ENCODE data around the gene MIPOL1.

The MIPOL1 gene

GRCh38 chr14:37594971-37595808, 397.5 kb downstream of the MIPOL1 start, which contains the start of the genes FOXA1 and TTC6:
Gene FOXA1, minus strand, starts transcription at chr14:37595249. Its CDS starts 277 bp downstream, at chr14:37594972.
Gene TTC6, plus strand, starts transcription at chr14:37595629. Its CDS starts 26,436 bp downstream, at chr14:37622065.
- DNase-seq: peak in 1 of 58 donors; percentile 6

- no peak for DNase-seq
These were observed 398.3 kb downstream of the MIPOL1 start for GRCh38 chr14:37595809-37596621.

GRCh38 chr14:37596790-37597472, 399.2 kb downstream of the MIPOL1 start:
- no peak for DNase-seq

- DNase-seq: no peak
These were observed 399.8 kb downstream of the MIPOL1 start for GRCh38 chr14:37597538-37597913.

GRCh38 chr14:37597914-37598746, 400.4 kb downstream of the MIPOL1 start:
- DNase-seq: no peak

DNA sequence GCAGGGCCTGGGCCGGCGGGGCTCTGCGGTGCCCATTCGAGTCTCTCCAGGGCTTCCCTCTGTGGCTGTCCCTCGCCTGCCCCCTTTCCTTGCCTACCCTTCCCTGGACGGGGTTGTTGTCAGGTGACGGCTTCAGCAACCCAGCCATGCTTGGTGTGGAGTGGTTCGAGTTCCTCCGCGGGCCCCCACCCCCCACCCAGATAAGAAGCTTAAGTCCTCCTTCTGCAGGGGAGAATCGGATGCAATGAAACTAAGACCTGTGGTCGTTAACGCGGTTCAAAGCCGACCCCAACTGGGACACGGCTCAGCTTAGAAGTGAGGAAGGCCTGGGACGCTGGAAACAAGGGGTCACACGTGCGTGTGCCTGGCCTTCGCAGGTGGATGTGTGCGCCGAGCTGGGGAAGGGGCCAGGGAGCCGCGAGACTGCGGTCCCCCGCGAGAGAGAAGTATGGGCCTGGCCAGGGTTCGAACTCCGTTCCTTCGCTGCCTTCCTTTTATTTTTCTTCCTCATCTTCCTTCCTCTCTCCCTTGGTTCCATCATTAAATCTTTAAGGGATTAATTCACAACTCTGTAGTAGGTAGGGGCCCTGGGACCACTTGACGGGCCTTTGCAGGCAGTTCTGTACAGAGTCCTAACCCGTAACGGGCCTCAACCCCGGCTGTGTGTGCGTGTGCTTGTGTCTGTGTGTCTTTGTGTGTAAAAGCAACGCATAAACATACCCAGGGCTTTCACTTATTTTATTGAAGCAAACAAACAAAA, 401.2 kb downstream of the MIPOL1 start:
- DNase-seq: no peak

GRCh38 chr14:37599507-37600368, 402.0 kb downstream of the MIPOL1 start:
- DNase-seq: no peak

- no peak for DNase-seq
These were observed 403.4 kb downstream of the MIPOL1 start for GRCh38 chr14:37600880-37601741.

DNA sequence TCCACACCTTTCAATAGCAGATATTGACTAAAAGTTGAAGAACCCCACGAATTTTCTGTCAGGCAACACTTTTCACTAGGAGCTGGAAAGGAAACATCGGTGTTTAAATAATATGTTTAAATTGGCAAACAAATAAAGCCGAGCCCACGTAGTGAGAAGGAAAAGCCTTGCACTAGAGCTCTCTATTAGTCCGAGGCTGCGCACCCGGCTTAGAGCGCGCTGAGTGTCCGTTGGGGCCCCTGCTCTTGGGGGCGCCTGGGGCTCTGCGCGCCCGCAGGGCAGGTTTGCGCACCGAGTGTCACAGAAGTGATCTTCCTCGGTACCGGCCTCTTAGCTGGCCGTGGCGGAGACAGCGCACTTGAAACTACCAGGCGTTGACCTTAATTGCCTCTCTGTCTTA, 404.1 kb downstream of the MIPOL1 start:
- no peak for DNase-seq
